Fibroblast of the conjunctiva (primary cell): ENCODE results near the gene ARHGEF38.
"Not testable (repeated sequence)": the region's sequence is repeated elsewhere in the genome, so short reads cannot be mapped to it uniquely, and the experiment has no call there.

Experiments
- DNase-seq: peaks from one replicate; pipeline ENCODE4 v3.0.0-alpha.2; 2010; ENCODE audit warnings: low read depth

Gene ARHGEF38

GRCh38 chr4:105652286-105652888 is 100.0 kb downstream of the ARHGEF38 start:
- DNase-seq, result no peak

DNA sequence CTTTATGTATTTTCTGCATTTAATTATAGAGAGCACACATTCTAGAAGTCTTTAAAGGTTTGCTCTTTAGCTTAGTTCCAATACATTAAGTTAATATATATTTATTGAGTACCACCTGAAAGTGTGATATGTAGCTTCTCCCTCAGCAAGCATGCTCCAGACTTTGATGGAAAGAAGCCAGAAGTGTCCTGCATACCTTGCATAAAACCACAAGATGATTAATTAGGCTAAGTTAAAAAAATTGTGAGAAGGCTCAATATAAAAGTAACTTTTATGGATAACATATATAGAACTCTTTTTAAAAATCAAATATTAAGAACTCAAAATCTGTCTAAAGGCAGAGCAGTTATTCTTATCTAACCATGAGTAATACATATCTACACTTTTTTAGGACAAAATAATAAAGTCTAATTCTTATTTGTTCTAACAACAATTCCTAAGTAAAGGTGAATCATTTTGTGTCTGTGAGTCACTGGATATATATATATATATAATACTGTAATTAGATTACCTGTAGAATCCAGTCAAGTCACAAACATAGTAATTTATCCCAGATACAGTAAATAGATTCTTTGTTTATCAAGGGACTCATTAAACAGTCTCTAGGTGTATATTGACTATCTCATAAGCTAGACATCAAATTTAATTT is 104.8 kb downstream of the ARHGEF38 start:
- no peak for DNase-seq

- no peak for DNase-seq
Observed at GRCh38 chr4:105659190-105659589, 106.8 kb downstream of the ARHGEF38 start.

DNA sequence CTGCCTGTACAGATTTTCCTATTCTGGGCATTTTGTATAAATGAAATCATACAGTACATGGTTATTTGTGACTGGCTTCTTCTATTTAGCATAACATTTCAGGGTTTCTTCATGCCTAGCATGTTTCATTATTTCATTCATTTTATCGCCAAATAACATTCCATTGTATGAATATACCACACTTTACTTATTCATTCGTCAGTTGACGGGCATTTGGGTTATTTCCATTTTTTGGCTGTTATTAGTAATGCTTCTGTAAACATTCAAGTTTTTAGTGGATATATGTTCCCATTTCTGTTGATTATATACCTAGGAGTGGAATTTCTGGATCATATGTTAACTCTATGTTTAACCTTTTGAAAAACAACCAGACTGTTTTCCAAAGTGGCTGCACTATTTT is 108.6 kb downstream of the ARHGEF38 start:
- no peak for DNase-seq

DNA sequence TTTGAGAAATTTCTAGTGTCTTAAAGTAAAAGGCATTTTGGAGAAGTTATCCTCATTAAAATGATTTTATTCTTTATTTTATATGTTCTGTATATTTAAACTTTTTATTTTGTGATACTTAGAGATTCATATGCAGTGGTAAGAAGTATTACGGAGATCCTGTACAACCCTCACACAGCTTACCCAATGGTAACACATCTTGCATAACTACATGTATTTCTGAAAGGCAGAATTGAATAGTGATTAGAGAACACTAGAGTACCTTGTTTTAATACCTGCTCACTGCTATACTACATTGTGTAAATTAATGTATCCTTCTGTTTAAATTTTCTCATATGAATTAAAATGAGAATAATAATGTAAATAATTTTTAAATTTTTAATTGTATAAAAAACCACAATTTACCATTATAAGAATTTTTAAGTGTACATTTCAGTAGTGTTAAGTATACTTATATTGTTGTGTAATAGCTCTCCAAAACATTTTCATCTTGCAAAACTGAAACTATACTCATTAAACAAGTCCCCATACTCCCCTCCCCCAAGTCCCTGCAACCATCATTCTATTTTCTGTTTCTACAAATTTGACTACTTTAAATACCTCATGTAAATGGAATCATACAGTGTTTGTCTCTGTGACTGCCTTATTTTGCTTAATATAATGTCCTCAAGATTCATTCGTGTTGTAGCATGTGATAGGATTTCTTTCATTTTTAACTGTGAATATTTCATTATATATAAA is 110.7 kb downstream of the ARHGEF38 start:
- no peak for DNase-seq

GRCh38 chr4:105666693-105667092 is 114.3 kb downstream of the ARHGEF38 start:
- DNase-seq, result peak; percentile 14

DNA sequence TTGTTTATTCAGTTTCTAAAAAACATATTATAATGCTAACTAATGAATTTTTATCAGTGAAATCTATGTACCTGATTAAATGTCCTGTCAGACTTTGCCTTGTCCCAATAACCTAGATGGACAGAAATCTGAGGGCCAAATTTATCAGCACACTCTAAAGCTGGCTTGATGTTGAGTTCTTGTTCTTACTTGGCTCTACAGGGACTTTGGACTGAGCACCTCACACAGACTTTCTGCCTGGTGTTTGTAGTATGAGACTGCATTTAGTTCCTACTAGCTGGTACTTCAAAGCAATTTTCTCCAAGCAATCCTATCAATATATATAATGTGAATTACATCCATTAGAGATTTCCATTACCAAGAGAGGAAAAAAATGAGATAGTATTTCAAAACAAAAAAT is 118.3 kb downstream of the ARHGEF38 start:
- no peak for DNase-seq

DNA sequence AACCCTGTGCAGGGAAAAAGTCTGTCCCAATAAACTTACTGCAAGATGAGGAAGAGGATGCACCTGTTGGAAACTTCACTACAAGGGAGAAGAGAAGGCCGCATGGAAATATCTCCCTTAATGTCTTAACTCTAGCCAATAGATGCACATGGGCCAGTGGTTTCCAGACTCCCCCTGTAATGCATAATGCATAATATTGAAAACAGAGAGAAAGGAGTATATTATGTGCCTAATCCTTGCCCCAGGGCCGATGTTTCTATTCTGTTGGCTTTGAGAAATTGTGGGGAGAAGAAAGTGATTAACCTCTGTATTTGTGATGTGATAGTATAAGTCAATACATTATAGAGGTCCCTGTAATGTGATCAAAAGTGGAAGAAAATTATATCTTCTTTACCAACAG is 118.9 kb downstream of the ARHGEF38 start:
- DNase-seq, result no peak

DNA sequence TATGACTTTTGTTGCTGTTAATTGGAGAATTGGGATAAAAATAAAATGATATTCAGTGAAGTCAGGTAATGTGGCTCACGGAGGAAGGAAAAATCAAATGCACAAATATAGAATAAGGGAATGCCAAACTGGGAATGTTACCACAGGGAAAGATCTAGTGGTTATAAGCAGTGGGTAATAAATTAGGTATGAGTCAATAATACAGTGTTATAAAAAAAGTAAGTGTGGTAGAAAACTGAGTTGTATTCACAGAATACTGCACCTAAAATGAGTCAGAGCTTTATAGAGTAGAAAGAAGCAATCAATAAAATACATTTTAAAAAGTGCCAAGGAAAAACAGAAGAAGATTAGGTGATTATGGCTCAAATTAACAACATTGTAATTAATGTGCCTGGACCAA is 121.6 kb downstream of the ARHGEF38 start:
- no peak for DNase-seq

GRCh38 chr4:105677709-105678108 is 125.3 kb downstream of the ARHGEF38 start:
- DNase-seq, result no peak

- no peak for DNase-seq
Observed at GRCh38 chr4:105679186-105679585, 126.8 kb downstream of the ARHGEF38 start.

DNA sequence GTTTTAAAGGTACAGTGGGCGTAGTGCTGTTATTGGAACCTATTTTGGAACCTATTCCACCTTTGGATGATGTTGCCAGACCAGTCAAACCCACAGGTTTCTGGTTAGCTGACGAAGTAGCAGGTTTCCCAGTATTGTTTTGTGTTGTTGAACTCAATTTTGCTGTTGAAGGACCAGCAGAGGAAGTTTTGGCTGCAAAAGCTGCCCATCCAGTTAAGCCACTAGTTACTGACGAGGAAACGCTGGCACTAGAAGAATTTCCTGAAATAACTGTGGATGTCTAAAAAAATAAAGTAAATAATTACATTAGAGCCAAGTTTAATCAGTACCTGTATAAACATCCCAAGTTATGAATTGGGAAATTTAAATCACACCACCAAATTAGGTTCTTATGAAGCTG is 130.6 kb downstream of the ARHGEF38 start:
- no peak for DNase-seq

DNA sequence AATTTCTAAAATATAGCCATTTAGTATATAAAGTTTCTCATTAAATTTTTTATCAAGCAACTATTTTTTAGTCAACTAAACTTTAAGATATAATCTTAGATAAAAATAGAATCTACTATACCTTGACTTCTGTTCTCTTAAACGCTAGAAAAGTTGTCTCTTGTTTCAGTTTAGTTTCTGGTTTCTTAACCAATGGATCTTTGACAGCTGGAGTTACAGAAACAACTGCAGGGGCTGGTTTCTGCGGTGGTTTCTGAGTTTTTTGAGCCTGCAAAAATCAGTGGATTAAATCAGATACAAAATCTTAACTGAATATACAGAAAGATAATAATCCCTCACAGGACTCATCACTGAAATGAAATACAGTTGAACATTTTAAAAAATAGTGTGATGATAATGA is 134.2 kb downstream of the ARHGEF38 start:
- DNase-seq, result no peak

DNA sequence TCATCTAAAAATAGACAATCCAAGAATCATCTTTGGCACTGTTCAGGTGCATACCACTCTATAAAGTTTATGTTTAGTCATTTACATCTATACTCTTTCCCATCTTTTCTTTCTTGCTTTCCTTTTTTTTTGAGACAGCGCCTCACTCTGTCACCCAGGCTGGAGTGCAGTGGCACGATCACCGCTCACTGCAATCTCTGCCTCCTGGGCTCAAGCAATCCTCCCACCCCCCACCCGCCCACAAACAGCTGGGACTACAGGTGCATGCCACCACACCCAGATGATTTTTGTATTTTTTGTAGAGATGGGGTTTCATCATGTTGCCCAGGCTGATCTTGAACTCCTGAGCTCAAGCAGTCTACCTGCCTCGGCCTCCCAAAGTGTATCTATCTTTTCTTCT is 142.4 kb downstream of the ARHGEF38 start:
- DNase-seq, result not testable (repeated sequence)

- DNase-seq, result not testable (repeated sequence)
Observed at GRCh38 chr4:105695832-105696231, 143.4 kb downstream of the ARHGEF38 start.

DNA sequence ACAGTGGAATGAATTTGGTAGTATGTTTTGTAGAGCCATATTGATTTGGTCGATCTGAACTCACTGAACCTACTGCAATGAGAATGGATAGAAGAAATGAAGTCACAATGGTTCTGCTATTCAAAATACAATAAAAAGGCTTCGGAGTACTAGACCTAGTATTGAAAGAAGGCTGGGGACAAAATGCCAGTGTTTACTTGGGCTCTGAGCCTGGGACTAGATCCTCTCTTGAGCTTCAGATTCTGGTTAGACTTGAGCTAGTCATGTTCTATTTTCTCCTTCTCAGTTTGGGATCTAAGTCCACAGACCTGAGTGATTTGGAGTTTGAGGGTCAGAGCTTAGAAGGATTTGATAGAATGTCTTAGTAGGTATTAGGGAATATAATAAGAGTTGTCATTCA is 146.2 kb downstream of the ARHGEF38 start:
- no peak for DNase-seq

DNA sequence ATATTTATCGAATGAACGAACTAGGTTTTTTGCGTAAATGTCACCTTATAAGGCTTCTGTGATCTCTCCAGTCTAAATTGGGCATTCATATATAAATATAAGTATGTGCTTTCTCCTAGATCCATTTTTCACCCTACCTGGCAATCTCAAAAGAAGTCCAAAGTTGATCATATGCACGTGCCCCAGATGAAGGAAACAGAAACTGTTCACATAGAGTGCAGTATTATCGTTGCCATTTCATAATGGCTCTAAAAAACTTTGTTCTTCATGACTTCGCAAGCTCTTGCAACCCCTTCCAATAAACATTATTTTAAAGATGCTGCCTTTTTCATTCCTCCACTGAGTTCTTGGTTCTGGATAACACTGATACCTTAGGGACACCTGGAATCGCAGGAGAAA is 155.4 kb downstream of the ARHGEF38 start:
- DNase-seq, result no peak

GRCh38 chr4:105708181-105709080 is 156.0 kb downstream of the ARHGEF38 start, which contains the start of the genes GSTCD and INTS12:
Gene GSTCD, plus strand, starts transcription at chr4:105708784. Its CDS starts 8,830 bp downstream, at chr4:105717614.
Gene INTS12, minus strand, starts transcription at chr4:105708689. Its CDS starts 8,684 bp downstream, at chr4:105700005.
- DNase-seq, result peak; percentile 82

DNA sequence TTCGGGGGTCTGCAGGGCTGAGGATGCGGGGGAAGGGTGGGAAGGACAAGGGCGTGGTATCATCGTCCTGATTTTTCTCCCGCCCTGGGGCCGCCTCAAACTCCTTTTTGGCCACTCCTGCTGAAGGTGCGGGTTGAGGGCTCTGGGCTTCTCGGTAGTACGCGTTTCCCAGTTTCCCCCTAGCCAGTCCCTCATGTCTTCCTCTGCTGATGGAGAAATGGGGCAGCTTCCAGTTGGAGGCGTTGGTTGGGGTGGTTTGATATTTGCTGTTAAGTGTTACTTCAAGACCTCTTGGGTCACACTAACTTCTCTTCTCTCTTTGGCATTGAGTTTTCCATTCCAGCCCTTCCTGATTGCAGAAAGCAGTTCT is 156.6 kb downstream of the ARHGEF38 start:
- no peak for DNase-seq

GRCh38 chr4:105710012-105710600 is 157.7 kb downstream of the ARHGEF38 start:
- no peak for DNase-seq

DNA sequence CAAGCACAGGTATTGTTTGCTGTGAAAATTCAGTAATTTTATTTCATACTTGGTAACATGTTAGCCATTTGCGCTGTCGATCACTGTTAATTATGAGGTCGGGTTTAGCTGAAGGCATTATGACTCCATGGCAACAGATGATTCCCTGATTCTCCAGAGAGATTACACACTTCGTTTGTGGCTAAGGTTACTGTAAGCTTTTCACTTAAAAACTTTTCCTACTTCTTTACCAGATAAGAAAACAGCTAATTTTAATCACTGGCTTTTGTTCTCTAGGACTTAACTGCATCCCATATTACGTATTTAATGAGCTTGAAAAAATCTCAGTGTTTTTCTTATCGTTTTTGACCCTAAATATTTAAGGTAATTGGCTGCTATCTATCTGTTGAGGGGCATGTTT is 158.3 kb downstream of the ARHGEF38 start:
- DNase-seq, result peak; percentile 35

DNA sequence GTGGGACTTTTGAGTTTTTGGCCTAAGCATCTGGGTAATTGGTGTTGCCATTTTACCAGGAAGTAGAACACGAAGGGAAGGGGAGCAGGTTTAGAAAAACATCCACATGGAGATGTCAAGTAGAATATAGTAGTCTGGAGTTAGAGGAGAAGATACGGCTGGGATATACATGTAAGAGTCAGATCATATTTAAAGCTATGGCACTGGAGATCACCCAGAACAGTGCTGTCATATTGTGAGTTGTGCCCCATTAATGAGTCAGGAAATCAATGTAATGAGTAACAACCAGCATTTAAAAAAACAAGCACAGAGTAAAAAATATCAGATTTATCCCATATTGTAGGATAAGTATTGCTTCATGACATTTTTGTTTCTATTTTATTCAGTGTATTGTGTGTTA is 160.3 kb downstream of the ARHGEF38 start:
- no peak for DNase-seq
